NCI-H460 (cell line): Measurements from ENCODE around the gene DNAH5. TPM values are rescaled to one million over a fixed set of nuclear protein-coding genes. Genes with fewer than 3 reads are reported as not detected.
A peak's percentile ranks its signal among the peaks of the same experiment; 100 is the strongest.
"Not testable (repeated sequence)": the region's sequence is repeated elsewhere in the genome, so short reads cannot be mapped to it uniquely, and the experiment has no call there.

Experiments
- DNase-seq: peaks from one replicate; pipeline ENCODE4 v3.0.0-alpha.2; 2016; ENCODE audit warnings: low read depth; ENCODE audit errors: extremely low read depth
- total RNA-seq: library from RNA; depleted of rRNA; stranded (reverse); fragments of >200 nt; shearing (Covaris generic); gene quantifications from 2 replicates; pipeline ENCODE4 v1.2.3, GENCODE V29; 2014

Gene DNAH5
- total RNA-seq, 1 experiment from 2014 or later: 0.82 TPM

DNA sequence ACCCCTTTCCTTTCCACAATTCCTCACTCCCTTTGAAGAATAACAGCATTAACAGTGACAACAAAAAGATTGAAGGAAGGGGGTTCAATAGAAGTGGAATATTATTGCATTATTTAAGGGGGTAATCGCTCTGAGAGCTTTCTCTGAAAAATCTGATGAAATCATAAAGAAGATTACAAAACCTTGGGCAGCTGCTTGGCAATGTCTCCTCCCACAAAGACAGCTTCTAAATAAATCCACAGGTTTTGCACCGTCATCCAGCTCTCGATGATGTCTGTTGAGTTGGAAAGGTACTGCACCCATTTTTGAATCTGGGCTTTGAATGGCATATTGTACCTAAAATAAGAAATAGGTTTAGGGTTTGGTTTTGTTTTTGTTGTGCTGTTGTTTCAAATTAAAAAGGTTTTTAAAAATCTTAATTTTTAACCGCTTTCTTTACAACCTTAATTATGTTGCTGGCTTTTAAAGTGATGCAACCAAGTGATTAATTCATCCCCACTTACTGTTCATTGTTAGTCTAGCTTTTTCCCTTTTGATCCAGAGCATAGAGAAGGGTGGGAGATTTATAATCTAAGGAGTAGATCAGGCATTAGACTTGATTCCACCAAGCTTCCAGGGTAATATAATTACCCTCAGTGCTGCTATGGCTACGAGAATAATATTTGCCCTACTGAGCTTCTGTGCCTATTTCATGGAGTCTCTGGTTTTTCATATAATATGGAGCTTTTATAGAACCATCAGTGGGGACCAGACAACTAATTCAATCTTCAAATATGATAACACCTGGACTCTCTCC, 85.0 kb downstream of the DNAH5 start:
- peak; percentile 60 for DNase-seq

DNA sequence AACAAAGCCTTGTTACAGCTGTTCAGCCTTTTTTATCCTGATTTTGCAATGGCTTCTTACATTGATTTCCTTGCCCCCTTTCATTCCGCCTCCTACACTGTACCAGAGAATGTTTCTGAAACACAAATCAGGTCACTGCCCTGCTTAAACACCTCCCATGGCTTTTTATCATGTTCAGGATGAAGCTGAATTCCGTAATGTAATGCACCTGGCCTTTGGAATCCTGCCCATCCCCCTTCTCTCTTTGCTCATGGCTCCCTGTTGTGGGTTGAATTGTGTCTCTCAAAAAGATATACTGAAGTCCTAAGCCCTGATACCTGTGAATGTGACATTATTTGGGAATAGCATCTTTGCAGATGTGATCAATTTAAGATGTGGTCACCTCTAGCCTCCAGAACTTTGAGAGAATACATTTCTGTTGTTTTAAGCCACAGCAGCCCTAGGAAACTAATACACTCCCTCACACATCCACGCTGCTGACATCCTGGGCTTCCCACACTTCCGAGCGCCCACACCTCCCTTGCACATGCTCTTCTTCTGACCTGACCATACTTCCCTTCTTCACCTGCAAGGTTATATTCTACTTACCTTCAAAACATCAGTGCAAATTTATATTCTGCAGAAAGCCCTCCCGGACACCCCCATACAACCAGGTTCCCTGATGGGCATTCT, 101.2 kb downstream of the DNAH5 start:
- no peak for DNase-seq

DNA sequence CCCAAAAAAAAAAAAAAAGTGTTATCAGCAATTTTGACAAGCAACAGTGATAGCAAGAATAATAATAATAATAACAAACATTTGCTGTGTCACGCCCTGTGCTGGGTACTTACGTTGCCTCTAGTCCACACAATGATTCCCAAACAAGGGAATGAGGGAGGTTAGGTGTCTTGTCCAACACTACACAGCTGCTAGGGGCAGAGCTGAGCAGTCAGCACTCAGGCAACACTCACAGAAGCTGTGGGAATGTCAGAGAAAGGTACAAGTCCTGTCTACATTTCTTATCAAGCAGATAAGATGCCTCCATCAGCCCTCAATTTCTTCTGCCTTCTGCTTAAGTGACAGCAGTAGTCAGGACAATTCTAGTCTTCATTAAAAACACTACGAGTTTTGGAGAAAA, 111.0 kb downstream of the DNAH5 start:
- DNase-seq: no peak

DNA sequence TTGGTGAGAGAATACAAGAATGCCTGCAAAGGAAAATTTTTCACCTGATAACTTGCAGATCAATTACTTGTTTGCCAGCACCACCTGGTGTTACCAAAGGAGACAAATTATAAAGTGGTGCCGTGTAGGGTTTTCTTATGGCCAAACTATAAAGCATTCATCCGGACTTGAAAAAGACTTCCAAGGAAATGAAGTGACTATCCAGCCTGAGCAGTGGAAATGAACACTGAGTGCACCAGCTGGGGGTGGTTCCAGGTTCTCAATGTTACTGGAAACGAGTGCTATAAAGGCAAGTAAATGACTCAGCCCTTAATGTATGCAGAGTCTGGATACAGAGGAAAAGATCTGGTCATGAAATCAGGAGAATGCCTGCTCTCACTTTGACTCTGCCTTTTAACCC, 113.1 kb downstream of the DNAH5 start:
- peak; percentile 7 for DNase-seq

DNA sequence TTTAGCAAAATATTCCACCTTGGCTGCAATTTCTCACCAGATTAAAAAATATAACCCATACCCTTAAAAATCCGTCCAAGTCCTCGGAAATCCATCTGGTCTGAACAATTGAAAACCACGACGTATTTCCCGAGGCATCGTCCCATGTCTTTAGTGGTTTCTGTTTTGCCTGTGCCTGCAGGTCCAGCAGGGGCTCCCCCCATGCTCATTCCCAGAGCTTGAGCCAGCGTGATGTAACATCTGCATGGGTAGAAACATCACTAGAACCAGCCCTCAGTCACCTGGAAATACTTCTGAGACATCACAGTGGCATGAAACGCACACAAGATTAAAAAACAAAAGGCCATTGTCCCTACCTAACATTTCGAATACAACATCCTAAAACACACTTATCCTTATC, 114.0 kb downstream of the DNAH5 start:
- DNase-seq: no peak

DNA sequence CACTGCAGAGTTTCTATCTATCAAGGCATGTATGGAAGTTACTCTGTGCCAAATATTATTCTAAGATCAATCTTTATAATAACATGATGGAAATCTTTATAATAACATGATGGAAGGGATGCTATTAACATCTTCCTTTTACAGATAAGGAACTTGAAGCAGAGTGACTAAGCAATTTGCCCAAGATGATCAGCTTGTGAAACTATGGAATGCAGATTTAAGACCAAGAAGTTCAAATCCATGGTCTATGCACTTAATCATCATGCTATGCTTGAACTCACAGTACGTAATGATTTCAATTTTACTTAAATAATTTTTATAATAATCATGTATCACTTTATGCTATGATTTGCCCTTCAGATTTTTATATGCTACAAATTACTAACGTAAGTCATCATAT, 123.1 kb downstream of the DNAH5 start:
- no peak for DNase-seq

DNA sequence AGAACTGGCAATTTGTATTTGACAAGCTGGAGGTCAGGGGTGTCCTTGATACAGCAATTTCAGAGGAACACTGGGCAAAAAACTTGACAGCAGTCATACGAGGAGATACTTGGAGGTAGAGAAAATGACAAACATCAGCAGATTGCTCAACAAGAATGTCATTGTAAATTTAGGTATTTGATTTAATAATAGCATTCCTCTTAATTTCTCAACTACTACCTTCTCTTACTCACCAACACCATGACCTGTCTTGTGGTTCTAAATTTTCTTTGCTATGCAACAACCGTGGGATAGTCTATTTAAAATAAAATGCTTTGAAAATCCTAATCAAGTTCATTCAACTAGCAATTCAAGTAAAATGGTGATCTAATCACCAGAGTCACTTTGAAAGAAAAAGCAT, 128.4 kb downstream of the DNAH5 start:
- no peak for DNase-seq

DNA sequence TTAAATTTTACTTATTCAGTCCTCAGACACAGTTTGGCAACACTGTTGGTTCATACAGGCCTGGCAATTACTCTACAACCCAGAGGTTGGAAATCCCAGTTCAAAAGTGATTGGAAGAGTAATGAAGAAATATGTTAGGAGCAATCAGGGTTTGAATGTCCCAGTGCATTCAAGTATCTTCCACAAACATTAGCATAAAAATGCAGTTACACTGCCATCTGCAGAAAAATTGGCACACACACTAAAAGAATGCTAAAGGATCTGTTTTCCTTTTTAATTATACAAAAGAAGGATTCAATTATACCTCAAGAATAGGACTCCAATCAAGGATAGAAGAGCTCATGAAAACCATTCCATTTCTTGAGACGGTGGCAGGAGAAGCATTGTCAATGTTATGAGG, 130.2 kb downstream of the DNAH5 start:
- DNase-seq: peak; percentile 16

DNA sequence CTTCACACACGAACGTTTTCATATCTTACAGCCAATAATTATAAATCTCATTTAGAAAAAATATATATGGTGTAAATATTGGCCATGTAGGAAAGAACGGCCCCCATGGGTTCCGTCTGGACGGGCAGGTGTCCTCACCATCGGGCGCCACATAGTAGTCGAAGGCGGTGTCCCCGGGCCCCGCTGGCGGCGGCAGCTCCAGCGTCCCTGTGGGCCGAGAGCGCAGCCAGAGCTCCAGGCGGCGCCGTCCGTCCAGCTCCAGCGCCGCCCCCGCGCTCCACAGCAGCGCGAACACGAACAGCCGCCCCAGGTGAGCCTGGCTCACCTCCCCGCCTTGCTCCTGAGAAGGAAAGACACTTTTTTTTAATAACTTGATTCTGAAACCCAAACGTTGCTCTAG, 134.6 kb downstream of the DNAH5 start:
- no peak for DNase-seq

DNA sequence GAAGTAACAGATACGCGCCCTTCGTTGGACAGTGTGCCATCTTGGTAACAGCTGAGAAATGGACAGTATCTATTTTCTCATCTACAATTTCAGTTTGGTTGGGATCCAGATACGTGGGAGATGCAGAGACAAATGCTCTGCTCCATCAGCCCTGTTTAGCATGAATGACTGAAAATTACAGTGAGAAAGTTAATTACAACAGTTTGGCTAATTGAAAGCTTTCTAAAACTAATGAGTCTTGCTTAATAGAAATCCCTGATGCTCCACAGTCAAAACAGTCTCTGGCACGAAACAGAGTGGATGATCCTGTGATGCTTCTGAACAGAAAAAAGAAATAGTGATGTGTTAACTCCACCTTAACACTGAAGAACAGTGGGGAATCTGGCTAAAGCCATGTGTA, 140.2 kb downstream of the DNAH5 start:
- DNase-seq: no peak

DNA sequence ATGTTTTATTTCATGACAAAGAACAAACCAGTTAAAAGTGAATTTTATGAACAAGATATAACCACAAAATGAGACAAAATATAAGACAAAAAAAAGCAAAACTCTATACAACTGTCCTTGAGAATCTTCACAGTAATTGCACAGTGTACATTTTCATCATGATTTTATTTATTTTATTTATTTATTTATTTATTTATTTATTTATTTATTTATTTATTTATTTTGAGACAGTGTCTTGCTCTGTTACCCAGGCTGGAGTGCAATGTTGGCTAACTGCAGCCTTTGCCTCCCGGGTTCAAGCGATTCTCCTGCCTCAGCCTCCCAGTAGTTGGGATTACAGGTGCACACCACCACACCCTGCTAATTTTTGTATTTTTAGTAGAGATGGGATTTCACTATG, 145.9 kb downstream of the DNAH5 start:
- not testable (repeated sequence) for DNase-seq

DNA sequence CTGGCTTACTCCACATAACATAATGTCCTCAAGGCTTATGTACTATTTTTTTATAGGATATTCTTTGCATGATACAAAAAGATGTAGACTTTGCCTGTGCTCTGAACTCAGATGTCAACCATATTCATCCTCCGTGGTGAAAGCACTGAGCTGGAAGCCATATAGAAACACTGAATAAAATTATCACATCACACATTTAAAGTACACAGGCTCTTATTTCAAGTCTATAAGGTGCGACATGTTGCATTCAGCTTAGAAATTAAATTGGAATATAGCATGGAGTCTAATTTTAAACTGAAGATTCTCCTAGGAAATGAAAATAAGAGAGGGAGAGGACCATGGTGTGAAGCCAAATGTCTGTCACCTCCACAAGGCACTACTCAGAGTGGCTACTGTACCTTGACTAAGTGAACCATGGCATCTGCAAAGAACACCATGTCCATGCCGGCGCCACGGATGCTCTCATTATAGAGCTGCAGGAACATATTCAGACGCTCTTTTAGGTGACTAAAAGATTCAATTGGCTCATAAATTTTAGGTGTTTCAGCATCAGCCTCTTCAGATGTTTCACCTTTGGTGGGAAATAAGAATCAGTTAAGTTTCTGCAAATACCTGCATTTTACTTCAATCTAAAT, 158.6 kb downstream of the DNAH5 start:
- no peak for DNase-seq

DNA sequence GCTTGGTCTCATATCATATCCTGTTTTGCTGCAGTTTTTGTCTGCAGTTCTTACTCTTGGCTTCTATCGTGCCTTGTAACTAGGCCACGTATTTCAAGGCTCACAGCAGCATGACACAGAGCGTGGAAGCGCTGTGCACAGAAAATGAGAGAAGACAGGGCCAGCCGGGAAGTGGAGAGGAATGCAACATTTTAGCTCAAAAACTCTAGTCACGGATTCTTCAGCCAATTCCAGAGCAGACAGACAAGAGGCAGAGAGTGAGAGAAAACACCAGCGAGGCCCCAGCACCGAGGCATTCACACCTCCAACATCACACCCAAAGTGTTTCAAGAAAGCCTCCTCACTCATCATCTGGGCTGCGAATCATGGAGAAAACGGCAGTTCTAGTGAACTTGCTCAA, 160.8 kb downstream of the DNAH5 start:
- DNase-seq: no peak

DNA sequence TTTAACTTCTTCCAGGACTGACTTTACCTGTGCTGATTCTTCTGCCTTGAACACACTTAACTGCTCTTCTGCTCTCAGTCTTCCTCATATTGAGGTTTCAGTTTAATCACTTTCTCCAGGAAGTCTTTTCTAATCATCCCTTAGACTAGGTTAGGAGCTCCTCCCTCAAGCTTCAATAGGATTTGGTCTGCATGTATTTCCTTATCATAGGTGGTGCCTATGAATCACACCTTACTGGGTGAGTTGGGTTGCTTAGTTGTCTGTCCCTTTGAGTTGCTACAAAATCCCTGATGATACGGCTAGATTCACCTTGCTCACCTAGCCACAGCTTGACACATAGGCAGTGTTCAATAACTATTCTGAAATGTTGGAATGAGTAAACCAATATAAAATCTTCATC, 164.4 kb downstream of the DNAH5 start:
- no peak for DNase-seq

DNA sequence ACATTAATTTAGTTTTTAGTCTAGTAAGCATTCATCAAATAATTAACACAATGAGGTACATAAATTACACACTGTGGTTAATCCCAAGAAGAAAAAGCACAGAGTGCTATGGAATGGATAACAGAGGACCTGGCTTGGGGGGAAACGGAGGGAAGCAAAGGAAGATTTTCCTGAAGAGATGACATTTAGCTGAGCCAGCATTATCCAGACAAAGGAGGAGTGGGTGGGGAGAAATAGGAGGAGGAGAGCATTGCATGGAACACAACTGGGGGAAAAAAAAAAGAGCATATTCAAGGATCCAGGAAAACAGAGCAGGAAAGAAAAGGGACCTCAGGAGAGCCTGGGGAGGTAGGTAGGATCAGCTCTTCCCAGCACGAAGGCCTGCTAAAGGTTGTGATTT, 170.8 kb downstream of the DNAH5 start:
- DNase-seq: no peak

DNA sequence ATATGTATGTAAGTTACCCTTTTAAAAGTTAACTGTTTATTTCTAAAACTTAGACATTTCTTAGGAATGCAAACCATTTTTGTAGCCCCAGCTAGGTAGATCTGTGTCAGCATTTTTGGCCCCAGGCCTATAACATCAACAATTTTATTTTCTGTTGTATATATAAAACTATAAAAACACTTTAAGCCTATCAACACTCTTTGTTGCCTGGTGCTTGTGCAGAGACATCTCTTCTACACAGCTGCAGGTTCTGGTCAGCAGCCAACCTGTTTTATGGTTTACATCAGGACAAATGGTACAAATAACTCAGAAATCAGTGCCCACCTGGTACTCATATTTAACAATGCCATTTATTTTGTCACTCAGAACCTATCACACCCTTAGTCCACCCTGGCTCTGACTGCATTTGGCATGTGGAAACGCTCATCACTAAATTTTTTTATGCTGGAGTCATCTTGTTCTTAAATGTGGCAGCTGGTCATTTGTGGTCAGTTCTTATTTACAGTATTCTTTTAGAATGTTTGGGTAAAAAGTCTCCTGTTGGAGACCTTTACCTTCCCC, 173.4 kb downstream of the DNAH5 start:
- no peak for DNase-seq

DNA sequence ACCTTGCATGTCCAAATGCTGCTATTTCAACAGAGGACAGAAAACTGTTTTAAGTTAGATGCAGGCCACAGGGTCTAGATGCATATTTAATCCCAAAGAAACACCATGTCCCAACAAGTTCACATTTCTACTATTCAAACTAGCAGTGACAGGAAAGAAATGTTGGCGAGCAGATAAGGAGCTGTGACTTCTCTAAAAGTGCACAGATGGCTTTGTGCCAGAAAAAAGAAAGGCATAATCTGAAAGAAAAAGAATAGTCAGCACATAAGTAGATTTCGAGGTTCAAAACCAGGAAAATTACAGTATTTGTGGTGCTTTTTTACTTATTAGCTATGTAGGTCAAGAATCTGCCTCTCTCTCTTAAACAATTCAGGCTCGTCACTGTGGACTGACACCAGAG, 178.3 kb downstream of the DNAH5 start:
- DNase-seq: no peak

DNA sequence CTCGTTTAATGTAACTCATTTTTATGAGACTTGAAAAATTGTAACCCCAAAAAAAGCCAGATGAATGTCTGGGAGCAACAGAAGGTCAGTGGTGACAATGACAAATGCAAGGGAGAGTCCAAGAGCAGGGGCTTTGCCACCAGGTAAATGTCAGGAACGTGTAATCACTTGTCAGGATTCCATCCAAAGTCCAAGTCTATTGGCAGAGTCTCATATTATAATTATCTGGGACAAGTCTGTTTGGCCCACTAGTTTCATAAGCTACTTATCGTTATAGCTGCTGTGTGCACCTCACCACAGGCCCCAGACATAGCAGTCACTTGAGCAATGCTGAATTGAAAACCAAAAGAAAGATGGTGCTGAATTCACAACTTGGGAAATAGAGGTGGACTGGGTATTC, 180.8 kb downstream of the DNAH5 start:
- no peak for DNase-seq

DNA sequence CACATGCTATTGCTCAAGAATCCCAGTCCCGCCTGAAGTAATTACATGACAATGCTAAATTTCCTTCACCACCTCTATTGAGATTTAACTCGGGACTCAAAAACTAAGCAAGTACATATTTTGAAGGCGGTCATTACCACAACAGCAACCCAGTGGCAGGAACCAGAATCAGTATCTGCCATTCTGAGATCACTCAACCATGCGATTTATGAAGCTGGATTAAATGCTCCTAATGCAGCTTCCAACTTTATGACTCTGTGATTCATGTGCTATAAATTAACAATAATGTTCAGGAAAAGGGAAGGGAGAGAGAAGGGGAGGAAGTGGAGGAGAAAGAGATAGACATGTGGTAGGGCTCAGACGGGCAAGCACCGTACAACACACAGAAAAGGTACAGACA, 194.7 kb downstream of the DNAH5 start:
- no peak for DNase-seq

DNA sequence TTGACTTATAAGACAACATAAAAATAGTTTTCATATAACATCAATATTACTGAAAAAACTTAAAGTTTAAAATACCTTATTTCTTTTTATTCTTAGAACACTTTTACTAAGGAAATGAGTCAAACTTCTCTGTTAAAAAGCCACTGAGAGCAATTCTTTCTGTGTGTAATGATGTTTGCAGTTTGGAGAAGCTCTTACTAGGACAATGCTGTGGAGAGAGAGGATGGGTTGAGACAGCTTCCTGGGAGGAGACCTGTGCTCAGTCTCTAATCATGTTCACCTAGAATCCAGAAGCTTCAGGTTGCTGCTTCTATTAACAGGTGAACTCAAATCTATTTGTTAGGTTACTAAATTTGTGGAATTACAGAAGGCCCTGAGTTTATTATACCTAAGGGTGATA, 198.5 kb downstream of the DNAH5 start:
- DNase-seq: no peak

DNA sequence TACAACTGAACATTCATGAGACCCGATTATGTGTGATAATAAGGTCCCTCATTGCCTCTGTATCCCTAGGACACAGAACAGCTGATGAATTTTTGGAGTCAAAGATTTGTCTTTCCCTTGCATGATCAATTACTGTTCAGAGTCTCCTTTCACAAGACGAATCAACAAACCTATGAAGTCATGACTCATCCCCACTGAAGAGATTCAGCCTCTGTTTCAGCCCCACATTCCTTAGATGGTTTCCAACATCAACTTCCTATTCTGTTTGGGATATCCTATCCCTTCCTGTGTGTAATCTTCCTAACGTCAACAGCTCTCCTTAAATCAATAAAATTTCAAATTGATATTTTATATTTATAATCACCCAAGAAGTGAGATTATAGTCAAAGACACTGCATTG, 199.0 kb downstream of the DNAH5 start:
- DNase-seq: peak; percentile 50

DNA sequence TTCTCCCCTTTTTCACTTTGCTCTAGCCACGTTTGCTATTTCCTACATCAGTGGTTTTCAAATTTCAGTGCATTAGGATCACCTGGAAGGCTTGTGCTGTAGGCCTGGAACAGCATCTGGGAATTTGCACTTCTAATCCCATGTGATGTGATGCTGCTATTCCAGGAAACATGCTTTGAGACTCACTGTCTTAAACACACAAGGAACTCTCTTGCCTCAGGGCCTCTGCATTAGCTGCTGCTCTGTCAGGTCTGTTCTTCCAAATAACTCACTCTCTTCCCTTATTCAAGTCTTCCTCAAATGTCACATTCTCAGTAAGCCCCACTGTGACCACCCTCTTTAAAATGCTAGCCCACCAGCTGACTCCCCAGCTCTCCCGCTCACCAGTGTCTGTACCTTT, 204.0 kb downstream of the DNAH5 start:
- DNase-seq: no peak
